ENCODE data around the gene DACT1.

DACT1 gene

GRCh38 chr14:58677517-58677916, 39.8 kb downstream of the DACT1 start:
- H3K36me3 ChIP-seq (ENCODE audit: control insufficient read depth, insufficient read depth, low read length): no peaks in the 10 kb centered on the region
- no peak overlapping the region for H3K27ac ChIP-seq (ENCODE audit: low read depth, low read length)
- no peak overlapping the region for H3K9ac ChIP-seq (ENCODE audit: low read length)
- no peak overlapping the region for H3K4me3 ChIP-seq (ENCODE audit: low read length)
- no peaks in the 10 kb centered on the region for H3K27me3 ChIP-seq (ENCODE audit: control insufficient read depth, insufficient read depth, low read length)
- no peaks in the 10 kb centered on the region for H3K4me1 ChIP-seq (ENCODE audit: control insufficient read depth, insufficient read depth, low read length)

- H3K36me3 ChIP-seq (ENCODE audit: control insufficient read depth, insufficient read depth, low read length): no peaks in the 10 kb centered on the region
- no peaks in the 10 kb centered on the region for H3K4me1 ChIP-seq (ENCODE audit: control insufficient read depth, insufficient read depth, low read length)
Observed at GRCh38 chr14:58677996-58678395, 40.2 kb downstream of the DACT1 start.

GRCh38 chr14:58680698-58681097, 42.9 kb downstream of the DACT1 start:
- H3K4me1 ChIP-seq (ENCODE audit: control insufficient read depth, insufficient read depth, low read length): no peaks in the 10 kb centered on the region
- no peak overlapping the region for H3K27ac ChIP-seq (ENCODE audit: low read depth, low read length)
- H3K36me3 ChIP-seq (ENCODE audit: control insufficient read depth, insufficient read depth, low read length): no peaks in the 10 kb centered on the region
- H3K9ac ChIP-seq (ENCODE audit: low read length): no peak overlapping the region
- no peaks in the 10 kb centered on the region for H3K27me3 ChIP-seq (ENCODE audit: control insufficient read depth, insufficient read depth, low read length)
- H3K4me3 ChIP-seq (ENCODE audit: low read length): no peak overlapping the region

More at GRCh38 chr14:58677996-58678395, 40.2 kb downstream of the DACT1 start:
- no peaks in the 10 kb centered on the region for H3K27me3 ChIP-seq (ENCODE audit: control insufficient read depth, insufficient read depth, low read length)
- H3K9ac ChIP-seq (ENCODE audit: low read length): no peak overlapping the region
- no peak overlapping the region for H3K27ac ChIP-seq (ENCODE audit: low read depth, low read length)
- no peak overlapping the region for H3K4me3 ChIP-seq (ENCODE audit: low read length)

GRCh38 chr14:58687232-58687795, 49.6 kb downstream of the DACT1 start:
- H3K4me1 ChIP-seq (ENCODE audit: control insufficient read depth, insufficient read depth, low read length): no peaks in the 10 kb centered on the region
- H3K36me3 ChIP-seq (ENCODE audit: control insufficient read depth, insufficient read depth, low read length): no peaks in the 10 kb centered on the region
- no peak overlapping the region for H3K27ac ChIP-seq (ENCODE audit: low read depth, low read length)
- no peaks in the 10 kb centered on the region for H3K27me3 ChIP-seq (ENCODE audit: control insufficient read depth, insufficient read depth, low read length)
- no peak overlapping the region for H3K9ac ChIP-seq (ENCODE audit: low read length)
- no peak overlapping the region for H3K4me3 ChIP-seq (ENCODE audit: low read length)

GRCh38 chr14:58690801-58691516, 53.2 kb downstream of the DACT1 start:
- Histone ChIP-seq H3K27me3 (ENCODE audit: control insufficient read depth, insufficient read depth, low read length) (no peaks in the 10 kb centered on the region), H3K9ac (ENCODE audit: low read length) (no peak overlapping the region), H3K4me3 (ENCODE audit: low read length) (no peak overlapping the region), H3K4me1 (ENCODE audit: control insufficient read depth, insufficient read depth, low read length) (no peaks in the 10 kb centered on the region), H3K36me3 (ENCODE audit: control insufficient read depth, insufficient read depth, low read length) (no peaks in the 10 kb centered on the region), H3K27ac (ENCODE audit: low read depth, low read length) (no peak overlapping the region)

- H3K27ac ChIP-seq (ENCODE audit: low read depth, low read length): no peak overlapping the region
- no peak overlapping the region for H3K4me3 ChIP-seq (ENCODE audit: low read length)
- no peaks in the 10 kb centered on the region for H3K36me3 ChIP-seq (ENCODE audit: control insufficient read depth, insufficient read depth, low read length)
- no peak overlapping the region for H3K9ac ChIP-seq (ENCODE audit: low read length)
- H3K27me3 ChIP-seq (ENCODE audit: control insufficient read depth, insufficient read depth, low read length): no peaks in the 10 kb centered on the region
- no peaks in the 10 kb centered on the region for H3K4me1 ChIP-seq (ENCODE audit: control insufficient read depth, insufficient read depth, low read length)
Observed at GRCh38 chr14:58693048-58693447, 55.3 kb downstream of the DACT1 start.

- Histone ChIP-seq H3K4me3 (ENCODE audit: low read length) (no peak overlapping the region), H3K4me1 (ENCODE audit: control insufficient read depth, insufficient read depth, low read length) (no peaks in the 10 kb centered on the region), H3K36me3 (ENCODE audit: control insufficient read depth, insufficient read depth, low read length) (no peaks in the 10 kb centered on the region), H3K9ac (ENCODE audit: low read length) (no peak overlapping the region), H3K27me3 (ENCODE audit: control insufficient read depth, insufficient read depth, low read length) (no peaks in the 10 kb centered on the region), H3K27ac (ENCODE audit: low read depth, low read length) (no peak overlapping the region)
Observed at GRCh38 chr14:58695514-58695913, 57.8 kb downstream of the DACT1 start.

- no peaks in the 10 kb centered on the region for H3K36me3 ChIP-seq (ENCODE audit: control insufficient read depth, insufficient read depth, low read length)
- no peak overlapping the region for H3K9ac ChIP-seq (ENCODE audit: low read length)
- no peaks in the 10 kb centered on the region for H3K4me1 ChIP-seq (ENCODE audit: control insufficient read depth, insufficient read depth, low read length)
- H3K27ac ChIP-seq (ENCODE audit: low read depth, low read length): no peak overlapping the region
- H3K4me3 ChIP-seq (ENCODE audit: low read length): no peak overlapping the region
- no peaks in the 10 kb centered on the region for H3K27me3 ChIP-seq (ENCODE audit: control insufficient read depth, insufficient read depth, low read length)
Observed at GRCh38 chr14:58697266-58697929, 59.6 kb downstream of the DACT1 start.
